VCaP (cell line): ENCODE data around the gene GP9.
"Not testable (repeated sequence)": the region's sequence is repeated elsewhere in the genome, so short reads cannot be mapped to it uniquely, and the experiment has no call there.

Experiments
- H3K27ac ChIP-seq: fragments of 450-650 bp; 2 replicates; pipeline ENCODE4 v1.5.1; 2017
- TF ChIP-seq, protein P1 (sequence below): fragments of 450-650 bp; conservative IDR thresholded peaks from 2 replicates; pipeline ENCODE4 v1.5.1; 2017; ENCODE audit warnings: mild to moderate bottlenecking, moderate library complexity

The GP9 gene

DNA sequence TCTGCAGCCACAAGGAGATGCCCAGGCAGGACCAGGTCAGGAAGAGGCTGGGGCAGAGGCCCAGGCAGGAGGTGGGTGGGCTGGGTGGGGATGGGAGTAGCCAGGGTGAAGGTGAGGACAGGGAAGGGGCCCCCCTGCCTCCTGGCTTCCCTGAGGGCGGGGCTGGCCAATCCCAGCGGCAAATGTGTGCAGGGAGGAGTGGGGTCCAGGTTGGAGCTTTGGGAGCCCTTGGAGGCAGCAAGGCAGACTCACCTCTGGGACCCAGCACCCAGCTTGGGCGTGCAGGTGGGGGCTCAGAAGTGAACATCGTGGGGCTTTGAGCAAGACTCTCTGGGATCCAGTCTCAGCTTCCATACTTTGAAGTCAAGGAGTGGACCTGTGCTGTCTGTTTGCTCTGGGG lies 25.2 kb downstream of the GP9 start:
- no peak overlapping the region for H3K27ac ChIP-seq

DNA sequence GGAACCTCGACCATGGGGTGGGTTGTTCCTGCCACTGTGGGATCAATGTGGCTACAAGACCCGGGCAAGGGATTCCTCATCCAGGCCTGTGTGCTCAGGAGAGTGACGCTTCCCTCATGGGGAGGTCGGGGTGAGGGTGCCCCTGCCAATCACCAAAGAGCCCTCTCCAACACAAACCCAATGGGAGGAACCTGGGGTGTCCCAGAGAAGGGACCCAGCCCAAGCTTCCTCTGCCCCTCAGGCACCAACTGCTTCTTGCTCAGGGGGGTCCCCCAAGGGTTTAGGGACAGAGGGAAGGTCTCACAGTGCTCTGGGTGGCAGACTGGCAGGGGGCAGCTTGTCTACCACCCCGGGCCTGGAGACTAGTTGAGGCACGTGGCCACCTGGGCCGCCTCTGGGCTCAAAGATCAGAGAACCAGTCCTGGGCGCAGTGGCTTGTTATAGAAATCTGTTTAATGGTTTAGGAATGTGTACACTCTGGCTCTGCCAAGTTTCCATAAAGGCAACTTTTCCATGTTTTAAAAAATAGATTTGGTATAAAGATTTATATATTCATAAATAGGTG lies 26.6 kb downstream of the GP9 start:
- H3K27ac ChIP-seq, result peak overlapping the region; percentile 65
- TF ChIP-seq, protein P1, sequence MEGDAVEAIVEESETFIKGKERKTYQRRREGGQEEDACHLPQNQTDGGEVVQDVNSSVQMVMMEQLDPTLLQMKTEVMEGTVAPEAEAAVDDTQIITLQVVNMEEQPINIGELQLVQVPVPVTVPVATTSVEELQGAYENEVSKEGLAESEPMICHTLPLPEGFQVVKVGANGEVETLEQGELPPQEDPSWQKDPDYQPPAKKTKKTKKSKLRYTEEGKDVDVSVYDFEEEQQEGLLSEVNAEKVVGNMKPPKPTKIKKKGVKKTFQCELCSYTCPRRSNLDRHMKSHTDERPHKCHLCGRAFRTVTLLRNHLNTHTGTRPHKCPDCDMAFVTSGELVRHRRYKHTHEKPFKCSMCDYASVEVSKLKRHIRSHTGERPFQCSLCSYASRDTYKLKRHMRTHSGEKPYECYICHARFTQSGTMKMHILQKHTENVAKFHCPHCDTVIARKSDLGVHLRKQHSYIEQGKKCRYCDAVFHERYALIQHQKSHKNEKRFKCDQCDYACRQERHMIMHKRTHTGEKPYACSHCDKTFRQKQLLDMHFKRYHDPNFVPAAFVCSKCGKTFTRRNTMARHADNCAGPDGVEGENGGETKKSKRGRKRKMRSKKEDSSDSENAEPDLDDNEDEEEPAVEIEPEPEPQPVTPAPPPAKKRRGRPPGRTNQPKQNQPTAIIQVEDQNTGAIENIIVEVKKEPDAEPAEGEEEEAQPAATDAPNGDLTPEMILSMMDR, result no peak

More for the DNA sequence above, 25.2 kb downstream of the GP9 start:
- TF ChIP-seq, protein P1, result no peak

DNA sequence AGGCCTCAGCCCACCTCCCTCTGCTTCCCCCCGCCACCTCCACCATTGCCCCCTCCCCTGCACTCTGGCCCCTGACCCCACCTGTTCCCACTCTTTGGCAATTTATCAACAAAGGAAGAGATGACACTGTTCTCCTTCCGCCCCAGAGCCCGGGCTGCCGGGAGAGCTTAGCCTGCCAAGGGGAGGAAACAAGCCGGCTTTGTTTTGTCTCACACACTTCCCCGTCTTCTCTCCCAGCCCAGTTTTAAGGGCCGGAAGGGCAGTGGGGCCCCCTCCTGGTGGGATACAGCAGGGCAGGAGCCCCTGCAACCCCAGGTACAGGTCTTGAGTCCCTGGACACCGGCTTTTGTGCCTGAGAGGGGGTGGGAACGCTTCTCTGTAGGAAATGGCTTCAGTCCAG lies 27.3 kb downstream of the GP9 start:
- H3K27ac ChIP-seq, result not testable (repeated sequence)

DNA sequence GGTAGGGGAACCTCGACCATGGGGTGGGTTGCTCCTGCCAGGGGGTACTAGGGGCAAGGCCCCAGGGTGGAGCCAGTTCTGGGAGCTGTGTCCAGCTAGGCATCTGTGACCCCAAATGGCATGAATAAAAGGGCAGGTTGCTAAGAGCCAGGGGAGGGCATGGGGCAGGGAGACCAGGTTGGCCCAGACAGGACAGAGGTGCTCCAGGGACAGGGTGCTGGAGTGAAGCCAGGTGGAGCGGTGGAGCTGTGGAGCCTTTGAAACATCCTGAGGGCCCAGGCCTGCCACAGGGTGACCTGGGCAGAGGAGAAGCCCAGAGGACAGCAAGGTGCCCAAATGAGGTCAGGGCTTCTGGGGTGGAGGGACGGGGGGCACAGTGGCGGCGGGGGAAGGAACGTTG lies 27.7 kb downstream of the GP9 start:
- not testable (repeated sequence) for H3K27ac ChIP-seq

DNA sequence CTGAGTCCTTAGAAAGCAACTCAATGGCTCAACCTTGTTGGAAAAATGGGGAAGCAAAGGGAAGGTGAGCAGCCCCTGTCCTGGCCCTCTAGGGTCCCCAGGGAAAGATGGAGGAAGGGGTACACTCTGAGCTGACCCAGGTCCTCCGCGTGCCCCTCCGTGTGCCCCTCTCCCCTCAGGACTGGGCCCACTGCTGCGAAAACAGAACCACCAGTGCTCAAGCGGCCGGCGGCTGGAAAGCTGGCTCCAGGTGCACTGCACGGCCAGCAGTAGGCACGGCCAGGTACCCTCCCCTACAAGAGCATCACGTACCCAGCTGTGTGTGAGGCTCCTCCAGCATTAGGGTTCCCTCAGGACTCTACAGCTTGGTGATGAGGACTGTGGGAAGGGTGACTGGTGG lies 34.7 kb downstream of the GP9 start:
- TF ChIP-seq, protein P1, result no peak
- no peak overlapping the region for H3K27ac ChIP-seq

DNA sequence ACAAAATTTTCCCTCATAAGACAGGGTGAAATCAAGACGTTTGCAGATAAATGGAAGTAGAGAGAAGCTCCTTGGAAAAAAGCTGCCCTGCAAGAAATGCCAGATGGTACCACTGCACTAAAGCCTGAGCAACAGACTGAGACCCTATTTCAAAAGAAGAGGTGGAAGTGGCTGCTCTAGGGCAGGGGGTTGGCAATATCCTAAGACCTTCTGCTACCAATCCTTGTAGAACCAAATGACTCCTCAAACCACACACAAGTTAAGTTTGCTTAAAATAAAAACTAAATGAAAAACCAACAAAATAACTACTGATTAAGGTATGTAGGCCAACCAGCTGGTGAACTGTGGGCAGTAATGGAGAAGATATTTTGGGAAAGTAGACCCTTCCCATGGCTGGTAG lies 39.7 kb downstream of the GP9 start:
- TF ChIP-seq, protein P1, result no peak

DNA sequence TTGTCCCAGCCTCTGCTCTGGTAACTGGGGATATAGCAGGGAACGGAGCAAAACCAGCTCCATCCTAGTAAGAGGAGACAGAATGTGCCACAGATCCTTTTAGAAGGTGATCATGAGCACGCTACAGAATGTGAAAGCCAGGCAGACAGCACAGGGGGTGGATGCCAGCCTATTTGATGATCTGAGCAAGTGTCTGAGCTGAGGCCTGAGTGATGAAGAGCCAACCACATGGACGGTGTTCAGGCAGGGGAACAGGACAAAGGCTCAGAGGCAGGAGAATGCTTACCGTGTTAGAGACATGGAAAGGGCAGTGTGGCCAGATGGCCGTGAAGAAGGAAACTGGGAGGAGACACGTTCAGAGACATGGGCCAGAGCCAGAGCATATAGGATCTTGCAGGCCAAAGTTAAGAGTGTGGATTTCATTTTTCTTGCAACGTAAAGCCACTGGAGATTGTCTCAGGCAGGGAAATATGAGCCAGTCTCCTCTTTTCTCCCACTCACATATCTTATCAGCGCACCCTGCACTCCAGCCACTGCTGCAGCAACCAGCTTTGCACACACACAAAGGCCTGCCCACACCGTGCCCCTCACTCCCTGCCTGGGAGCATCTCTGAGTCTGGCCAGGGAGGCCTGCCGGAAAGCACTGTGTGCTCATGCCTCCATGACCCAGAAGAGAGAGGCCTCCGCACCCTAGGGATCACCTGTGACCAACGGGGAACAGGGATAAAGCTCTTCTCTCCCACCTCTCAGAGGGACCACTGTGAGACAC lies 41.0 kb downstream of the GP9 start:
- TF ChIP-seq, protein P1, result no peak
- no peak overlapping the region for H3K27ac ChIP-seq

More for the DNA sequence above, 39.7 kb downstream of the GP9 start:
- H3K27ac ChIP-seq, result no peak overlapping the region

DNA sequence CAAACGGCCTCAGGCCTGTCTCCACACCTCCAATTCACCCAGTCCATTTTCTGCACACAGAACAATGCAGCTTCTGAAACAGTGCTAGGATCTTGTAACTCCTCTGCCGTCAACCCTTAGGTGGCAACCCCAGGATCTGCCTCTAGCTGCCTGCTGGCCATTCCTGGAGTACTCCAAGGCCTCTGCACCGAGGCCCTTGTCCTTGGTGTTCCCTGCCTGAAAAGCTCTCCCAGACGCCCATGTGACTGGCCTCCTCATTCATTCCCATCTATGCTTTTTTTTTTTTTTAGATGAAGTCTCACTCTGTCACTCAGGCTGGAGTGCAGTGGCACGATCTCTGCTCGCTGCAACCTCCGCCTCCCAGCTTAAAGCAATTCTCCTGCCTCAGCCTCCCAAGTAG lies 42.7 kb downstream of the GP9 start:
- H3K27ac ChIP-seq, result no peak overlapping the region
- TF ChIP-seq, protein P1, result no peak
